CD4-positive, alpha-beta memory T cell (primary cell): ENCODE results near the gene EVA1B. TPM values are rescaled to one million over a fixed set of nuclear protein-coding genes. Genes with fewer than 3 reads are reported as not detected.
A peak's percentile ranks its signal among the peaks of the same experiment; 100 is the strongest.

Experiments used
- CTCF ChIA-PET: fragments of 350-600 bp; sonication (Branson Sonifier 250); formaldehyde crosslinking; loops from one replicate; lab custom pipeline; 2021; ENCODE audit warnings: inconsistent platforms; ENCODE audit not compliant: partially characterized antibody; lab: Charles Lee
- POLR2A ChIA-PET: fragments of 350-600 bp; sonication (Branson Sonifier 250); formaldehyde crosslinking; loops from one replicate; lab custom pipeline; 2021; ENCODE audit not compliant: partially characterized antibody; lab: Charles Lee
- DNase-seq, 5 donors: peaks; one replicate each; pipeline versions ENCODE4 v3.0.0 to v3.0.0-alpha.2; 2020 to 2022; ENCODE audit warnings: mixed read lengths in 1 of 5
- H3K27ac ChIP-seq: one replicate; pipeline ENCODE4 v1.7.0; 2013; ENCODE audit warnings: low read depth, low read length
- H3K27me3 ChIP-seq: 2 replicates; pipeline ENCODE4 v1.7.0; 2013; ENCODE audit warnings: mild to moderate bottlenecking, low read length, moderate library complexity; ENCODE audit not compliant: insufficient read depth
- H3K36me3 ChIP-seq: 2 replicates; pipeline ENCODE4 v1.7.0; 2013; ENCODE audit warnings: mild to moderate bottlenecking, low read length, moderate library complexity; ENCODE audit not compliant: insufficient read depth
- H3K4me1 ChIP-seq: 2 replicates; pipeline ENCODE4 v1.7.0; 2013; ENCODE audit warnings: mild to moderate bottlenecking, low read length, moderate library complexity; ENCODE audit not compliant: insufficient read depth
- H3K4me3 ChIP-seq, 2 donors: one replicate each; pipeline ENCODE4 v1.7.0; 2013; ENCODE audit warnings: low read length in 2 of 2, mild to moderate bottlenecking in 1 of 2
- H3K9me3 ChIP-seq, 2 donors: one replicate each; pipeline ENCODE4 v1.7.0; 2013; ENCODE audit warnings: low read length in 2 of 2, control low read depth in 1 of 2; ENCODE audit not compliant: control insufficient read depth in 1 of 2
- H3K27ac Mint-ChIP-seq, 7 donors: one replicate each; pipeline ENCODE4 v1.8.0; 2020 to 2021; ENCODE audit warnings: mixed read lengths in 7 of 7, mild to moderate bottlenecking in 6 of 7, inconsistent platforms in 3 of 7, moderate library complexity in 3 of 7
- H3K27me3 Mint-ChIP-seq, 2 donors: one replicate each; pipeline ENCODE4 v1.8.0; 2020 to 2021; ENCODE audit warnings: mixed read lengths in 2 of 2
- H3K36me3 Mint-ChIP-seq, 2 donors: one replicate each; pipeline ENCODE4 v1.8.0; 2020 to 2021; ENCODE audit warnings: mixed read lengths in 2 of 2, inconsistent platforms in 1 of 2, mild to moderate bottlenecking in 1 of 2
- H3K4me1 Mint-ChIP-seq, 4 donors: one replicate each; pipeline ENCODE4 v1.8.0; 2020 to 2021; ENCODE audit warnings: mixed read lengths in 4 of 4, mild to moderate bottlenecking in 1 of 4
- H3K4me3 Mint-ChIP-seq, 8 donors: one replicate each; pipeline ENCODE4 v1.8.0; 2020 to 2021; ENCODE audit warnings: mixed read lengths in 8 of 8, mild to moderate bottlenecking in 7 of 8, moderate library complexity in 6 of 8, inconsistent platforms in 3 of 8
- H3K9me3 Mint-ChIP-seq, 8 donors: one replicate each; pipeline ENCODE4 v1.8.0; 2020 to 2021; ENCODE audit warnings: mixed read lengths in 8 of 8, mild to moderate bottlenecking in 5 of 8, inconsistent platforms in 3 of 8, moderate library complexity in 1 of 8
- intact Hi-C: fragments of 100-400 bp; cut with micrococcal nuclease; formaldehyde crosslinking; loops from one replicate; pipeline ENCODE4 v1.15.1; 2023
- polyA plus RNA-seq, 2 donors: library from polyadenylated mRNA; unstranded; fragments of 300-500 nt; fragmentation: Illumina TruSeq; gene quantifications; one replicate each; pipeline ENCODE4 v1.2.3, GENCODE V29; 2021
- total RNA-seq, 2 experiments: library from RNA; stranded (reverse); gene quantifications; one replicate each; pipeline ENCODE4 v1.2.3, GENCODE V29; 2021

Gene EVA1B
- total and polyA plus RNA-seq, 4 experiments from 2014 or later: 5.2 to 8.1 (median 6.8) TPM

- Histone ChIP-seq H3K4me3 (peak overlapping the region in 1 of 2 donors; percentile 19), H3K4me1 (peaks cover 28% of the 10 kb centered on the region), H3K27me3 (no peaks in the 10 kb centered on the region), H3K36me3 (no peaks in the 10 kb centered on the region), H3K9me3 (no peaks in the 10 kb centered on the region), H3K27ac (no peak overlapping the region)
- Mint-ChIP-seq H3K9me3 (no peaks in the 10 kb centered on the region), H3K4me3 (peak overlapping the region; percentile 64 to 87 (median 76)), H3K27ac (peak overlapping the region; percentile 16 to 90 (median 75)), H3K4me1 (peaks cover 12 to 28% (median 23%) of the 10 kb centered on the region in 4 donors), H3K36me3 (no peaks in the 10 kb centered on the region), H3K27me3 (no peaks in the 10 kb centered on the region)
- POLR2A ChIA-PET: interaction anchor here (0.6 to 5.2 kb wide), 3 partner anchors 15 to 74 kb away, joined by 3 to 40 read pairs (median 14); partner anchors contain the start of gene SH3D21
- intact Hi-C loops: loop anchor here (1.0 to 2.0 kb wide), 2 partner anchors 15 to 76 kb away; partner anchors contain the start of genes LSM10 and SH3D21
- CTCF ChIA-PET: interaction anchor here (0.7 to 1.5 kb wide), 6 partner anchors 15 to 154 kb away, joined by 3 to 6 read pairs (median 4); partner anchors contain the start of gene SH3D21
- DNase-seq: peak in 2 of 5 donors; percentile 14 to 25
Observed at GRCh38 chr1:36321119-36321951, 2.1 kb downstream of the EVA1B start.

DNA sequence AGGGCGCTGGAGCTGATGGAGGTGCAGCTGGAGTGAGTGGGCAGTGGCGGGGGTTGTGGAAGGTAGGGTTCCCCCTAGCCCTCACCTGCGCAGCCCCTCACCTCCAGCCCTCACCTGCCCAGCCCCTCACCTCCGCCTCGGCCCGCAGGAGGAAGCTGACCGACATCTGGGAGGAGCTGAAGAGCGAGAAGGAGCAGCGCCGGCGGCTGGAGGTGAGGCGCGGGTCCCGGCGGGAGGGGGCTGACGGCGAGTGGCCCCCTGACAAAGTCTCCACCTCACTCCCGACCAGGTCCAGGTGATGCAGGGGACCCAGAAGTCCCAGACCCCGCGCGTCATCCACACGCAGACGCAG, 2.7 kb downstream of the EVA1B start:
- Mint-ChIP-seq H3K27ac (peak overlapping the region; percentile 24 to 92 (median 77)), H3K4me1 (peaks cover 12 to 28% (median 23%) of the 10 kb centered on the region in 4 donors), H3K27me3 (no peaks in the 10 kb centered on the region), H3K4me3 (peak overlapping the region; percentile 73 to 87 (median 76)), H3K9me3 (no peaks in the 10 kb centered on the region), H3K36me3 (no peaks in the 10 kb centered on the region)
- Histone ChIP-seq H3K4me1 (peaks cover 28% of the 10 kb centered on the region), H3K27me3 (no peaks in the 10 kb centered on the region), H3K27ac (no peak overlapping the region), H3K4me3 (peak overlapping the region in 1 of 2 donors; percentile 19), H3K9me3 (no peaks in the 10 kb centered on the region), H3K36me3 (no peaks in the 10 kb centered on the region)
- ChIA-PET CTCF (interaction anchor here (0.7 to 0.8 kb wide), 2 partner anchors 15 to 21 kb away, joined by 4 to 5 read pairs; partner anchors contain the start of gene SH3D21), POLR2A (interaction anchor here (0.6 to 5.2 kb wide), 2 partner anchors 14 to 75 kb away, joined by 3 to 40 read pairs; partner anchors contain the start of gene SH3D21)
- intact Hi-C loops: loop anchor here (1.0 to 2.0 kb wide), 2 partner anchors 14 to 77 kb away; partner anchors contain the start of genes LSM10 and SH3D21
- DNase-seq: no peak

DNA sequence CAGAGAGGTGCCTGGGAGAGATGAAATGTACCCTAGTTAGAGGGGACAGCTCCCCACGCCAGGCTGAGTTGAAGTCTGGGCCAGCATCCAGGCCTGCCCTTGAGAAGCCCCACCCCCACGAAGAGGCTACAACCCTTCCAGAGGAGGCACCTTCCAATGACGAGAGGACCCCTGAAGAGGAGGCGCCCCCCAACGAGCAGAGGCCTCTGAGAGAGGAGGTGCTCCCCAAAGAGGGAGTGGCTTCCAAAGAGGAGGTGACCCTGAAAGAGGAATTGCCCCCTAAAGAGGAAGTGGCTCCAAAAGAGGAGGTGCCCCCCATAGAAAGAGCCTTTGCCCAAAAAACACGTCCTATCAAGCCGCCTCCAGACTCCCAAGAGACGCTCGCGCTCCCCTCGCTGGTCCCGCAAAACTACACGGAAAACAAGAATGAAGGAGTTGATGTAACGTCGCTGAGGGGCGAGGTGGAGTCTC, 3.1 kb downstream of the EVA1B start:
- Mint-ChIP-seq H3K27me3 (no peaks in the 10 kb centered on the region), H3K4me3 (peak overlapping the region; percentile 73 to 87 (median 76)), H3K9me3 (no peaks in the 10 kb centered on the region), H3K27ac (peak overlapping the region; percentile 23 to 92 (median 77)), H3K4me1 (peaks cover 12 to 28% (median 23%) of the 10 kb centered on the region in 4 donors), H3K36me3 (no peaks in the 10 kb centered on the region)
- Histone ChIP-seq H3K4me1 (peaks cover 28% of the 10 kb centered on the region), H3K27ac (no peak overlapping the region), H3K4me3 (no peak overlapping the region), H3K27me3 (no peaks in the 10 kb centered on the region), H3K36me3 (no peaks in the 10 kb centered on the region), H3K9me3 (no peaks in the 10 kb centered on the region)
- no peak for DNase-seq
- ChIA-PET CTCF (interaction anchor here (0.7 to 1.2 kb wide), 4 partner anchors 13 to 35 kb away, joined by 3 to 5 read pairs (median 4); partner anchors contain the start of gene SH3D21), POLR2A (interaction anchor here (1.4 to 5.2 kb wide), 2 partner anchors 14 to 47 kb away, joined by 4 to 40 read pairs; partner anchors contain the start of gene SH3D21)
- intact Hi-C loops: loop anchor here (2.0 kb wide), 1 partner anchor 14 kb away; the partner anchor contains the start of gene SH3D21

- intact Hi-C loops: no loop called here
- Histone ChIP-seq H3K4me3 (no peak overlapping the region), H3K27ac (no peak overlapping the region), H3K27me3 (no peaks in the 10 kb centered on the region), H3K4me1 (peaks cover 23% of the 10 kb centered on the region), H3K9me3 (no peaks in the 10 kb centered on the region), H3K36me3 (no peaks in the 10 kb centered on the region)
- Mint-ChIP-seq H3K36me3 (peaks cover 0 to 9% of the 10 kb centered on the region in 2 donors), H3K9me3 (no peaks in the 10 kb centered on the region), H3K4me1 (peaks cover 5 to 21% (median 10%) of the 10 kb centered on the region in 4 donors), H3K27ac (no peak overlapping the region), H3K4me3 (peak overlapping the region in 1 of 8 donors; percentile 8), H3K27me3 (no peaks in the 10 kb centered on the region)
- POLR2A ChIA-PET: interaction anchor here (0.8 to 1.2 kb wide), 2 partner anchors 10 to 13 kb away, joined by 3 read pairs; no protein-coding TSS in a partner anchor
- DNase-seq: no peak
- CTCF ChIA-PET: interaction anchor here (1.1 to 2.3 kb wide), 2 partner anchors 33 to 58 kb away, joined by 3 to 7 read pairs; no protein-coding TSS in a partner anchor
Observed at GRCh38 chr1:36309397-36309796, 14.0 kb downstream of the EVA1B start.

DNA sequence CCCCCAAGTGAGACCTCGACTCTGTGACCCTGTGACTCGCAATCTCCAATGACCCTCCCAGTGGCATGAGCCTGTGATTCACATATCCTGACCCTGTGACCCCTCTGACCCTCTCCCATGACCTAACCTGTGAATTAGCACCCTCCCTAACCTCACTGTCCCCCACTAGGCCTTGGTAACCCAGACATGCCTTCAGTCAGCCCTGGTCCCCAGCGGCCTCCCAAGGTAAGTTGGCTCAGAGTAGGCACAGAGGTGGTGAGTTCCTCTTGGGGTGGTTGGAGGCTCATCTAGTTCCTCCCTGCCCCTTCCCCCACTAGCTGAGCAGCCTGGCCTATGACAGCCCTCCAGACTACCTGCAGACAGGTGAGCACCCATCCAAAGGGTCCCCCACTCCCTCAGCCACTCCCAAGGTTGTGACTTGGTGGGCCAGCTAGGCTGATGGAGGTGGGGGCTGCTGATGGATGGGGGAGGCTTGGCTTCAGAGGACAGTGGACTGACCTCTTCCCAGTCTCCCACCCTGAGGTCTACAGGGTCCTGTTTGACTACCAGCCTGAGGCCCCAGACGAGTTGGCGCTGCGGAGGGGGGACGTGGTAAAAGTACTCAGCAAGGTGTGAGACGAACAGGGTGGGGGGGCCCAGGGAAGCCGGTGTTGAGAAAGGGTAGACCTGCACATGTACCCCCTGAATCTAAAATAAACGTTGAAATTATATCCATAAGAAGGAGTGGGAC, 15.7 kb downstream of the EVA1B start:
- intact Hi-C loops: loop anchor here (2.0 kb wide), 1 partner anchor 13 kb away; no protein-coding TSS in a partner anchor
- Histone ChIP-seq H3K4me1 (peaks cover 23% of the 10 kb centered on the region), H3K27me3 (no peaks in the 10 kb centered on the region), H3K36me3 (peaks cover 9% of the 10 kb centered on the region), H3K27ac (no peak overlapping the region), H3K4me3 (peak overlapping the region in 1 of 2 donors; percentile 81), H3K9me3 (no peaks in the 10 kb centered on the region)
- CTCF ChIA-PET: interaction anchor here (1.2 to 2.3 kb wide), 6 partner anchors 12 to 79 kb away, joined by 3 to 12 read pairs (median 6); no protein-coding TSS in a partner anchor
- peak overlapping the region in 6 of 8 donors; percentile 64 to 99 (median 96) for H3K4me3 Mint-ChIP-seq
- H3K27ac Mint-ChIP-seq: peak overlapping the region in 3 of 7 donors; percentile 29 to 89 (median 74)
- H3K36me3 Mint-ChIP-seq: peaks cover 9 to 18% of the 10 kb centered on the region in 2 donors
- no peaks in the 10 kb centered on the region for H3K27me3 Mint-ChIP-seq
- DNase-seq: no peak
- POLR2A ChIA-PET: interaction anchor here (1.0 to 2.7 kb wide), 9 partner anchors 10 to 158 kb away, joined by 3 to 40 read pairs (median 8); partner anchors contain the start of genes EVA1B, STK40, THRAP3 and TRAPPC3
- H3K9me3 Mint-ChIP-seq: no peaks in the 10 kb centered on the region
- H3K4me1 Mint-ChIP-seq: peaks cover 5 to 21% (median 11%) of the 10 kb centered on the region in 4 donors

DNA sequence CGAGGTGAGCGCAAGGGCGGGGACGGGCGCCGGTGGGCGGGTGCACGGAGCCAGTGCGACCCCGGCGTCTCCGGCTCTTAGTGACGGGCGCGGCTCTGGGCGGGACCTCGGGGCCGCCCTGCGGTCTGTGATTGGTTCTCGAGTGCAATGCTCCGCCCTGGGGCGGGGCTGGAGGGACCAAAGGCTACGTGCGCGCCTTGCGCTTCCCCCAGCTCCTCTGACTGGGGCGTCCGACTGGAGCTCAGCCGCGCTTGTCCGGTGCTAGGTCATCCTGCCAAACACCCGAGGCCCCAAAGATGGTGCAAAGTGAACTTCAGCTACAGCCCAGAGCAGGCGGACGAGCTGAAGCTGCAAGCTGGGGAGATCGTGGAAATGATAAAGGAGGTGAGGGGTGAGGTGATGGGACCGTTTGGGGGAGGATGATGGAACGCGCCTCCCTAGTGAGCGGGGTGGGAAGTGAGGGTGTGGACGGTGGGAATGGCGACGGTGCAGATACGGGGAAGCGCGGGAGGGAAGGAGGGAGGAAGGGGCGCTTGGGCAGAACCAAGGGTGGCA, 16.5 kb downstream of the EVA1B start:
- Histone ChIP-seq H3K27ac (peak overlapping the region; percentile 73), H3K36me3 (peaks cover 17% of the 10 kb centered on the region), H3K9me3 (no peaks in the 10 kb centered on the region), H3K4me1 (peaks cover 23% of the 10 kb centered on the region), H3K27me3 (no peaks in the 10 kb centered on the region), H3K4me3 (peak overlapping the region; percentile 77 to 81)
- DNase-seq: peak; percentile 90 to 94 (median 92)
- Mint-ChIP-seq H3K9me3 (no peaks in the 10 kb centered on the region), H3K36me3 (peaks cover 14 to 26% of the 10 kb centered on the region in 2 donors), H3K27me3 (no peaks in the 10 kb centered on the region), H3K4me1 (peaks cover 5 to 21% (median 11%) of the 10 kb centered on the region in 4 donors), H3K27ac (peak overlapping the region; percentile 74 to 96 (median 92)), H3K4me3 (peak overlapping the region; percentile 91 to 99 (median 94))
- ChIA-PET CTCF (interaction anchor here (0.8 to 2.3 kb wide), 12 partner anchors 13 to 113 kb away, joined by 3 to 12 read pairs (median 4); partner anchors contain the start of genes EVA1B and LSM10), POLR2A (interaction anchor here (0.6 to 2.7 kb wide), 15 partner anchors 9 to 157 kb away, joined by 3 to 40 read pairs (median 5); partner anchors contain the start of genes EVA1B, STK40, THRAP3 and TRAPPC3)
- intact Hi-C loops: loop anchor here (1.0 to 2.0 kb wide), 3 partner anchors 14 to 79 kb away; no protein-coding TSS in a partner anchor
